ENCODE measurements around the gene TNFRSF6B. TPM values are rescaled to one million over a fixed set of nuclear protein-coding genes. Genes with fewer than 3 reads are reported as not detected.
A peak's percentile ranks its signal among the peaks of the same experiment; 100 is the strongest.

TNFRSF6B gene
- total RNA-seq, 1 donor from 2014 or later, result 119 TPM

DNA sequence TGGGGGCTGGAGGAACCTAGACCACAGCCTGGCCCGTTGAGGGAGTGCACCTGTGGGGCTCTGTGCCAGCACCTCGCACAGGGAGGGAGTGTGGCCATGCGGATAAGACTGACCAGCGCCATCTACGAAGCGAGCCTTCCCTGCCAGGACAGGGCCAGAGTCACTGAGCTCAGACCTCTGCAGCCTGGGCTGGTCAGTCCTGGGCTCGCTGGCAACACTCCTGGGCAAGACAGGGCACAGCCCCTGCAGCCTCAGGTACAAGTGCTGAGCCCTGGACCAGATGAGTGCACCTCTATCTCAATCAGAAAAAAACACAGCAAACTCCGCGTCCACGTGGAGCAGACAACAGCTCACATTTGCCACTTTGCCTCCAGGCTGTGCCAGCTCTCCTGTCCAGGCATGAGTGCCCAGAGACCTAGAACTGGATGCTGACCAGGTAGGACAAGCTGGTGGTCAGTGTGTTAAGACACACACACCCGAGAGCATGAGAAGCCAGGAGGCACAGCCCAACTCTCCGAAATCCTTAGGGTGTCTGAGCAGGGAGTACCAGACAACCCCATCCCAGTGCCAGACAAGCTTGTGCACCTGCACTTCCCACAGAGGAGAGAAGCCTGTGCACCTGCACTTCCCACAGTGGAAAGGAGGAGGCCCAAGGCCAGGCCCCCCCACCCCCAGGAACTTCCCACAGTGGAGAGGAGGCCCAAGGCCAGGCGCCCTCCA, 6.5 kb downstream of the TNFRSF6B start:
- Histone ChIP-seq H3K4me1 (peaks cover 16 to 21% of the 10 kb centered on the region in 2 donors), H3K27me3 (no peaks in the 10 kb centered on the region), H3K27ac (no peak overlapping the region), H3K4me3 (no peak overlapping the region), H3K36me3 (peaks cover 30 to 44% of the 10 kb centered on the region in 2 donors), H3K9me3 (no peaks in the 10 kb centered on the region)
- intact Hi-C loops (cut with DNase I), result no loop called here
- TF ChIP-seq, protein P1, sequence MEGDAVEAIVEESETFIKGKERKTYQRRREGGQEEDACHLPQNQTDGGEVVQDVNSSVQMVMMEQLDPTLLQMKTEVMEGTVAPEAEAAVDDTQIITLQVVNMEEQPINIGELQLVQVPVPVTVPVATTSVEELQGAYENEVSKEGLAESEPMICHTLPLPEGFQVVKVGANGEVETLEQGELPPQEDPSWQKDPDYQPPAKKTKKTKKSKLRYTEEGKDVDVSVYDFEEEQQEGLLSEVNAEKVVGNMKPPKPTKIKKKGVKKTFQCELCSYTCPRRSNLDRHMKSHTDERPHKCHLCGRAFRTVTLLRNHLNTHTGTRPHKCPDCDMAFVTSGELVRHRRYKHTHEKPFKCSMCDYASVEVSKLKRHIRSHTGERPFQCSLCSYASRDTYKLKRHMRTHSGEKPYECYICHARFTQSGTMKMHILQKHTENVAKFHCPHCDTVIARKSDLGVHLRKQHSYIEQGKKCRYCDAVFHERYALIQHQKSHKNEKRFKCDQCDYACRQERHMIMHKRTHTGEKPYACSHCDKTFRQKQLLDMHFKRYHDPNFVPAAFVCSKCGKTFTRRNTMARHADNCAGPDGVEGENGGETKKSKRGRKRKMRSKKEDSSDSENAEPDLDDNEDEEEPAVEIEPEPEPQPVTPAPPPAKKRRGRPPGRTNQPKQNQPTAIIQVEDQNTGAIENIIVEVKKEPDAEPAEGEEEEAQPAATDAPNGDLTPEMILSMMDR (IDR thresholded peaks at IDR 0.05), result no peak
- peak; percentile 6 to 60 for DNase-seq (ENCODE audit: low spot score in 2 of 2)

DNA sequence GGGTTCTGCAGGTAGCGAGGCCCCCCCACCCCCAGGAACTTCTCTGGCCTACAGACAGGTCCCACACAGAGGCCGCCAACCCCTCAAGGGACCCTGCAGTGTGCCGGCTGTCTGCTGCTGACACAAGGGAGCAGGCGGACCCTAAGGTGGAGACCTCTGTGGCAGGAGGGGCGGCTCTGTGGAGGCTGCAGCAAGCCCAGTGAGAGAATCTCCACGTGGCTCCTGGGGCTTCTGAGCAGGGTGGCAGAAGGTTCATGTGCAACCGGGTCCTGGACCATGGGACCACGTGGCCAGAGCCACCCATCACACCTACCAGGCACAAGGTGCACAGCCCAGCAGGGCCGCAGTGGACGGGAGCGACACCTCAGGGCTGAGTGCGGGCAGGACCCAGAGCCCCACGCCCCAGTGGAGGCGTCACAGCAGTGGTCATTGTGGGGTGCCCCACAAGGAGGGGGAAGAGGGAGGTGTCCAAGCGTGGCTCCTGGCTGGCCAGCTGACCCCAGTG, 7.1 kb downstream of the TNFRSF6B start:
- Histone ChIP-seq H3K4me3 (no peak overlapping the region), H3K27me3 (no peaks in the 10 kb centered on the region), H3K9me3 (no peaks in the 10 kb centered on the region), H3K27ac (no peak overlapping the region), H3K4me1 (peaks cover 13 to 20% of the 10 kb centered on the region in 2 donors), H3K36me3 (peaks cover 30 to 44% of the 10 kb centered on the region in 2 donors)
- peak in 1 of 2 donors; percentile 52 for DNase-seq (ENCODE audit: low spot score in 2 of 2)
- TF ChIP-seq, protein P1 (IDR thresholded peaks at IDR 0.05), result no peak
- intact Hi-C loops (cut with DNase I), result no loop called here

DNA sequence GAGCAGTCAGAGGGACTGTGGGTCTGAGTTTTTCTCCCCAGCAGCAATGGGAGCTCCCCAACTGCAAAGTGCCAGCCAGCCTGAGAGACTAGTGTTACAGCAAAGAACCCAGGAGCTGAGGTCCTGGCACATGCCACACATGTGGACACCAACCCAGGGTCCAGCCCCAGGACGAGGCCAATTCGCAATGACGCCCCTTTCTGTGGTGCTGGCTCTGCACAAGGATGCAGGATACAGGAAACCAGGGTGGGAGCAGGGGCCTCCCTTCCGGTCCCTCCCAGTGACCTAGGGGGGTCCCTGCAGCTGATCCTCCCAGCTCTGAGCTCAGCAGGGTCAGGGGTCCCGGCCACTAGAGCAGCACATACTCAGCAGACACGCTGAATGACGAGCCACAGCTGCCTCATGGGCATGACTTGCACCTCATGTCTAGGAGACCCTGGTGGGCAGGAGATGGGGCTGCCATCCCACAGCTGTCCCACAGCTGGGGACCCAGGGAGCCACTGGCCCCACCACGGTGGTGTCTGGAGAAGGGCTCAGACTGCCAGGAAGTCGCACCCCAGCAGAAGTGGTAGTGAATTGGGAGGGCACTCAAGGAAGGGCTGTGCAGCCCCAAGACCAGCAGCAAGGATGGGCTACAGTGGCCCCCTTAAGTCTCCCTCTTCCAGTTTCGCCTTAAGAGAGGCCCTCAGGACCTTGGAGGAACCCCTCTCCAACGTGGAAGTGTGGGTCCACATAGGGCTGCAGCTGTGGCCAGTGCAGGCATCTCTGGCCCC, 7.7 kb downstream of the TNFRSF6B start:
- intact Hi-C loops (cut with DNase I), result no loop called here
- TF ChIP-seq, protein P1 (IDR thresholded peaks at IDR 0.05), result no peak
- Histone ChIP-seq H3K36me3 (peaks cover 30 to 44% of the 10 kb centered on the region in 2 donors), H3K4me1 (peaks cover 7 to 20% of the 10 kb centered on the region in 2 donors), H3K4me3 (no peak overlapping the region), H3K9me3 (no peaks in the 10 kb centered on the region), H3K27ac (no peak overlapping the region), H3K27me3 (no peaks in the 10 kb centered on the region)
- peak in 1 of 2 donors; percentile 50 for DNase-seq (ENCODE audit: low spot score in 2 of 2)

DNA sequence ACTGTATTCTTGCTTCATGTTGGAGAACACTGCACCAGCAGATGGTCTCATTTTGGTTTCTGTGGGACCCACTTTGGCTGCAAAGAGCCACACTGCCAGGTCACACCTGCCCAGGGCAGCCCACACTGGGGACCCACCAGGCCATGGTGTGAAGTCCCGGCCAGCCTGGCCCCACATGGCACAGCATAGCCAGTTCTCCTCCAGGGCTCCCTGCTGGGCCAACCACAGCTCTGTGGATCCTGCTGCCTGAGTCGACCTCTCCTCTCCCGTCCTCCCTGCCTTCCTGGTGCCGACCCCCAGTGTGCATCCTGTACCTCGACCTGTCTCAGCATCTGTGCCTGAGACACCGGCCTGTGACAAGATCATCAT, 8.3 kb downstream of the TNFRSF6B start:
- TF ChIP-seq, protein P1 (IDR thresholded peaks at IDR 0.05), result no peak
- Histone ChIP-seq H3K27me3 (no peaks in the 10 kb centered on the region), H3K4me1 (peaks cover 6 to 15% of the 10 kb centered on the region in 2 donors), H3K27ac (no peak overlapping the region), H3K36me3 (peaks cover 30 to 43% of the 10 kb centered on the region in 2 donors), H3K4me3 (no peak overlapping the region), H3K9me3 (no peaks in the 10 kb centered on the region)
- DNase-seq (ENCODE audit: low spot score in 2 of 2), result peak in 1 of 2 donors; percentile 55
- intact Hi-C loops (cut with DNase I), result no loop called here

DNA sequence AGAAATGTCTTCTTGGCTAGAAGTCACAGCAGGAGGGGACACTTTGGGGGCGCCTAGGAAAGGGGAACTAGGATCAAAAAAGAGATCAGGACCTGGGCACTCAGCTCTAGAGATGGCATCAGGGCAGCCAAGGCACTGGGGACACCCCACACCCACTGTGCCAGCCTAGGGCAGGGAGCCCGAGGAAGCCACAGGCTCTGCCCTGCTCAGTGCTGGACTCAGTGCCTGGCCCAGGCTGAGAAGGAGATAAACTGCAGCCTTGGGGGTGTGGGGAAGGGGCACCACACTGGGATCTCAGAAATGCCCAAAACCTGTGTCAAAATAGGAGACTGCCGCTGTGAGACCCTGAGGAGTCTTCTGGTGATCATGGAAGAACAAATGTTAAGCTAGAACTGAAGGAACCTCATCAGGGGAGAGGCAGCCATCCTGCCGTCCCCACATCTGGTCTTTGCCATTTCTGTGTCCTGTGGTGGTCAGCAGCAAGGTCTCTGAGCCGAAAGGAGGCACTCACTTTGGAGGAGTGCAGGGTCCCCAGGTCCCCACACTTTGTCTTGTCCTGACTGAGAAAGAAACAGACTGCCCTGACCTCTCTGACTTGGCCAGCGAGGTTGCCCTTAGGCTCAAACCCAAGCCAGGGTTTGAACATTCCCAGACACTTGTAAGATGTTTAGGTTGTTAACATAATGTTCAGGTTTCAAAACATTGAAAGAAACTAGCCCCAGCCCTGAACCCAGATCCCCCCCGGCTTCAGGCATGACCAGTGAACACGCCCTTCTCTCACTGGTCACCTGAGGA, 9.0 kb downstream of the TNFRSF6B start:
- no peak overlapping the region for H3K4me3 ChIP-seq
- peaks cover 6 to 14% of the 10 kb centered on the region in 2 donors for H3K4me1 ChIP-seq
- H3K27me3 ChIP-seq, result no peaks in the 10 kb centered on the region
- H3K9me3 ChIP-seq, result no peaks in the 10 kb centered on the region
- intact Hi-C loops (cut with DNase I), result loop anchor here (2.0 kb wide), 1 partner anchor 23 kb away; no protein-coding TSS in a partner anchor
- peak in 1 of 2 donors; percentile 59 for DNase-seq (ENCODE audit: low spot score in 2 of 2)
- TF ChIP-seq, protein P1 (IDR thresholded peaks at IDR 0.05), result no peak
- H3K36me3 ChIP-seq, result peaks cover 30 to 36% of the 10 kb centered on the region in 2 donors
- H3K27ac ChIP-seq, result no peak overlapping the region
